ENCODE results near the gene IRX1.

IRX1 gene

GRCh38 chr5:3600106-3601060 lies 4.8 kb downstream of the IRX1 start:
- DNase-seq (ENCODE audit: low read depth in 2 of 2) = no peak

GRCh38 chr5:3601061-3601710 lies 5.6 kb downstream of the IRX1 start:
- no peak for DNase-seq (ENCODE audit: low read depth in 2 of 2)

- DNase-seq (ENCODE audit: low read depth in 2 of 2) = no peak
These were observed 6.5 kb downstream of the IRX1 start for GRCh38 chr5:3601911-3602782.

GRCh38 chr5:3602785-3603502 lies 7.3 kb downstream of the IRX1 start:
- no peak for DNase-seq (ENCODE audit: low read depth in 2 of 2)

GRCh38 chr5:3604501-3604900 lies 8.9 kb downstream of the IRX1 start:
- no peak for DNase-seq (ENCODE audit: low read depth in 2 of 2)

- DNase-seq (ENCODE audit: low read depth in 2 of 2) = no peak
These were observed 9.8 kb downstream of the IRX1 start for GRCh38 chr5:3605298-3606010.

- no peak for DNase-seq (ENCODE audit: low read depth in 2 of 2)
These were observed 10.6 kb downstream of the IRX1 start for GRCh38 chr5:3606121-3606831.

GRCh38 chr5:3607541-3608181 lies 12.0 kb downstream of the IRX1 start:
- no peak for DNase-seq (ENCODE audit: low read depth in 2 of 2)

GRCh38 chr5:3609120-3609681 lies 13.6 kb downstream of the IRX1 start:
- DNase-seq (ENCODE audit: low read depth in 2 of 2) = no peak

- DNase-seq (ENCODE audit: low read depth in 2 of 2) = no peak
These were observed 17.0 kb downstream of the IRX1 start for GRCh38 chr5:3612591-3613042.

- DNase-seq (ENCODE audit: low read depth in 2 of 2) = no peak
These were observed 18.1 kb downstream of the IRX1 start for GRCh38 chr5:3613726-3614125.

GRCh38 chr5:3615217-3615616 lies 19.6 kb downstream of the IRX1 start:
- no peak for DNase-seq (ENCODE audit: low read depth in 2 of 2)

- DNase-seq (ENCODE audit: low read depth in 2 of 2) = no peak
These were observed 20.2 kb downstream of the IRX1 start for GRCh38 chr5:3615829-3616228.

- DNase-seq (ENCODE audit: low read depth in 2 of 2) = no peak
These were observed 23.9 kb downstream of the IRX1 start for GRCh38 chr5:3619579-3619978.

- DNase-seq (ENCODE audit: low read depth in 2 of 2) = no peak
These were observed 27.3 kb downstream of the IRX1 start for GRCh38 chr5:3622961-3623360.

GRCh38 chr5:3625626-3626025 lies 30.0 kb downstream of the IRX1 start:
- no peak for DNase-seq (ENCODE audit: low read depth in 2 of 2)

- DNase-seq (ENCODE audit: low read depth in 2 of 2) = no peak
These were observed 38.4 kb downstream of the IRX1 start for GRCh38 chr5:3634061-3634460.

GRCh38 chr5:3639175-3639574 lies 43.5 kb downstream of the IRX1 start:
- DNase-seq (ENCODE audit: low read depth in 2 of 2) = no peak

GRCh38 chr5:3642231-3642630 lies 46.6 kb downstream of the IRX1 start:
- no peak for DNase-seq (ENCODE audit: low read depth in 2 of 2)

All from stimulated activated CD4-positive, alpha-beta T cell treated with anti-CD3 and anti-CD28 coated beads, Interleukin-1b, Interleukin-23, amount 100 ng/mL, for 4 hours (primary cell).